Endothelial cell of umbilical vein (primary cell): ENCODE measurements around the gene SORL1. TPM values are rescaled to one million over a fixed set of nuclear protein-coding genes. Genes with fewer than 3 reads are reported as not detected.

Source experiments
- BruUV-seq: library from RNA; stranded (reverse); fragments of 400-500 nt; replicated peaks from 2 replicates; lab custom pipeline; 2021; lab: Mats Ljungman, UMichigan
- CTCF ChIA-PET: fragments of 300-600, 350-600 bp; sonication (Branson Sonifier 250); formaldehyde crosslinking; loops from one replicate; lab custom pipeline; 2021; ENCODE audit warnings: antibody characterized with exemption, inconsistent platforms; lab: Charles Lee
- POLR2A ChIA-PET: fragments of 300-600, 350-600 bp; sonication (Branson Sonifier 250); formaldehyde crosslinking; loops from one replicate; lab custom pipeline; 2021; ENCODE audit warnings: antibody characterized with exemption, inconsistent platforms; lab: Charles Lee
- DNase-seq: peaks from one replicate; pipeline ENCODE4 v3.0.0-alpha.2; 2011; ENCODE audit warnings: low read depth, low spot score
- FAIRE-seq: peaks from 2 replicates; lab custom pipeline; 2011; peaks lifted over from hg19 to GRCh38; lab: Jason Lieb, UNC
- H2AFZ ChIP-seq: 2 replicates; pipeline ENCODE4 v1.6.0; 2012; ENCODE audit warnings: low read depth, low read length, control low read depth, inconsistent platforms
- H3K27ac ChIP-seq: 2 replicates; pipeline ENCODE4 v1.5.1; 2011; ENCODE audit warnings: low read depth, mild to moderate bottlenecking, control low read depth, low read length, moderate library complexity; ENCODE audit not compliant: insufficient read depth
- H3K27me3 ChIP-seq, 2 experiments: 2 replicates each; pipeline versions ENCODE4 v1.6.0 to v1.6.1; 2011; ENCODE audit warnings: low read length in 2 of 2, mixed read lengths in 1 of 2; ENCODE audit not compliant: control insufficient read depth in 2 of 2, insufficient read depth in 2 of 2
- H3K36me3 ChIP-seq, 2 experiments: 2 replicates in 1 of 2; 3 replicates in 1 of 2; pipeline ENCODE4 v1.5.1; 2011; ENCODE audit warnings: low read length in 2 of 2, mild to moderate bottlenecking in 1 of 2, moderate library complexity in 1 of 2; ENCODE audit not compliant: control insufficient read depth in 2 of 2, insufficient read depth in 2 of 2; ENCODE audit errors: extremely low read depth in 1 of 2
- H3K4me1 ChIP-seq: 3 replicates; pipeline ENCODE4 v1.5.1; 2011; ENCODE audit warnings: mild to moderate bottlenecking, low read length; ENCODE audit not compliant: control insufficient read depth, insufficient read depth; ENCODE audit errors: extremely low read depth
- H3K4me2 ChIP-seq: 2 replicates; pipeline ENCODE4 v1.6.1; 2011; ENCODE audit warnings: low read length, control low read depth, mixed read lengths; ENCODE audit not compliant: insufficient read depth
- H3K4me3 ChIP-seq, 3 experiments: fragments of 200-600 bp in 1 of 3; sonication (generic), shearing (Covaris generic) in 1 of 3; replicated peaks in 1 of 3; 2 replicates each; pipeline ENCODE4 v1.5.1; 2011 to 2016; ENCODE audit warnings: control low read depth in 3 of 3, low read length in 3 of 3, mild to moderate bottlenecking in 2 of 3, inconsistent platforms in 1 of 3, low read depth in 1 of 3, moderate library complexity in 1 of 3; ENCODE audit not compliant: insufficient read depth in 1 of 3
- H3K79me2 ChIP-seq: 2 replicates; pipeline ENCODE4 v1.6.0; 2012; ENCODE audit warnings: low read length, inconsistent platforms; ENCODE audit not compliant: control insufficient read depth, insufficient read depth
- H3K9ac ChIP-seq: replicated peaks from 2 replicates; pipeline ENCODE3; 2011; ENCODE audit warnings: low read length, control low read depth; ENCODE audit not compliant: insufficient read depth; ENCODE audit errors: extremely low read depth
- H3K9me1 ChIP-seq: replicated peaks from 3 replicates; pipeline ENCODE4 v1.6.0; 2011; ENCODE audit warnings: mild to moderate bottlenecking, low read length; ENCODE audit not compliant: control insufficient read depth, insufficient read depth; ENCODE audit errors: extremely low read depth
- H3K9me3 ChIP-seq: replicated peaks from 2 replicates; pipeline ENCODE4 v1.5.1; 2012; ENCODE audit warnings: low read length, inconsistent platforms; ENCODE audit not compliant: control insufficient read depth, insufficient read depth
- H4K20me1 ChIP-seq: replicated peaks from 2 replicates; pipeline ENCODE3; 2011; ENCODE audit warnings: mild to moderate bottlenecking, low read length; ENCODE audit not compliant: control insufficient read depth, insufficient read depth; ENCODE audit errors: extremely low read depth
- CTCF ChIP-seq, 2 donors: IDR thresholded peaks; 1 replicate in 1 of 2; 2 replicates in 1 of 2; pipeline ENCODE4 v1.5.1; 2011; ENCODE audit warnings: low read length in 2 of 2, mild to moderate bottlenecking in 2 of 2, moderate library complexity in 2 of 2, control low read depth in 1 of 2, inconsistent platforms in 1 of 2, low read depth in 1 of 2; ENCODE audit not compliant: insufficient read depth in 1 of 2; ENCODE audit errors: extremely low read depth in 1 of 2
- EZH2 ChIP-seq: IDR thresholded peaks from 2 replicates; pipeline ENCODE4 v1.6.1; 2012; ENCODE audit warnings: borderline replicate concordance, low read depth, mild to moderate bottlenecking, moderate library complexity, low read length, inconsistent platforms; ENCODE audit not compliant: severe bottlenecking
- FOS ChIP-seq: IDR thresholded peaks from 2 replicates; pipeline ENCODE4 v1.6.1; 2011; ENCODE audit warnings: mild to moderate bottlenecking, low read length, moderate library complexity, borderline replicate concordance; ENCODE audit not compliant: insufficient read depth
- GATA2 ChIP-seq: IDR thresholded peaks from 2 replicates; pipeline ENCODE4 v1.7.0; 2011; ENCODE audit warnings: low read depth, mild to moderate bottlenecking, moderate library complexity, mixed read lengths, low read length; ENCODE audit not compliant: insufficient read length, insufficient read depth
- JUN ChIP-seq: IDR thresholded peaks from 2 replicates; pipeline ENCODE4 v1.6.1; 2011; ENCODE audit warnings: borderline replicate concordance, low read depth; ENCODE audit not compliant: insufficient read length, insufficient read depth
- MAX ChIP-seq: IDR thresholded peaks from 2 replicates; pipeline ENCODE4 v1.6.1; 2011; ENCODE audit not compliant: insufficient read depth, insufficient read length
- MYC ChIP-seq: IDR thresholded peaks from one replicate; pipeline ENCODE4 v1.6.1; 2011; ENCODE audit warnings: mild to moderate bottlenecking, low read depth, low read length
- POLR2A ChIP-seq: IDR thresholded peaks from 2 replicates; pipeline ENCODE4 v1.6.1; 2012; ENCODE audit warnings: low read depth, mild to moderate bottlenecking, control low read depth, low read length
- POLR2AphosphoS5 ChIP-seq: IDR thresholded peaks from 2 replicates; pipeline ENCODE4 v1.6.1; 2012; ENCODE audit warnings: low read depth, mild to moderate bottlenecking, control low read depth, low read length, moderate library complexity; ENCODE audit not compliant: insufficient read depth
- dilution Hi-C: fragments of 300-500 bp; cut with MboI; formaldehyde crosslinking; loops from one replicate; pipeline ENCODE4 v1.15.0; 2019; ENCODE audit warnings: low sequenced_read_pairs; ENCODE audit not compliant: extremely low pct_ligation_motif_present
- intact Hi-C: fragments of 100-400 bp; cut with micrococcal nuclease; formaldehyde crosslinking; loops from one replicate; pipeline ENCODE4 v1.10.0; 2022
- polyA plus RNA-seq, 4 experiments: library from polyadenylated mRNA; depleted of rRNA in 3 of 4; stranded (reverse) in 3 of 4; unstranded in 1 of 4; fragments of >200 nt; gene quantifications; 2 replicates each; pipeline versions ENCODE4 v1.2.1 to v1.2.3, GENCODE V29; 2011 to 2012; ENCODE audit warnings: missing spikeins in 1 of 4
- total RNA-seq: library from RNA; stranded (reverse); gene quantifications from 2 replicates; pipeline ENCODE4 v1.2.3, GENCODE V29; 2021

SORL1 gene
- total and polyA plus RNA-seq, 2 donors (not counting 3 experiments of a cell fraction or from before 2014, with no cell fraction given): 0.17 to 0.31 TPM

- no peaks in the 10 kb centered on the region for H3K27me3 ChIP-seq
- H3K9me3 ChIP-seq: no peaks in the 10 kb centered on the region
- BruUV-seq: no TSS peak
- no peaks in the 10 kb centered on the region for H3K36me3 ChIP-seq
- no peaks in the 10 kb centered on the region for H3K9me1 ChIP-seq
- dilution Hi-C loops: no loop called here
- CTCF ChIA-PET: no interaction called here
- no peak overlapping the region for H3K27ac ChIP-seq
- no peak overlapping the region for H3K4me2 ChIP-seq
- no peak overlapping the region for H3K4me3 ChIP-seq
- FAIRE-seq (no peak), DNase-seq (no peak)
- TF ChIP-seq POLR2A (no peak), GATA2 (no peak), MAX (no peak), POLR2AphosphoS5 (no peak), FOS (no peak), MYC (no peak), EZH2 (no peak), JUN (no peak), CTCF (IDR thresholded peaks at IDR 0.05; ENCODE audit: extremely low read depth in 1 of 2, insufficient read depth in 1 of 2, low read depth in 1 of 2, low read length in 2 of 2) (no peak)
- no peak overlapping the region for H2AFZ ChIP-seq
- no peaks in the 10 kb centered on the region for H4K20me1 ChIP-seq
- no peak overlapping the region for H3K9ac ChIP-seq
- no peaks in the 10 kb centered on the region for H3K4me1 ChIP-seq
- intact Hi-C loops: no loop called here
- POLR2A ChIA-PET: no interaction called here
- no peaks in the 10 kb centered on the region for H3K79me2 ChIP-seq
Measured at GRCh38 chr11:121420398-121420797, 31.7 kb upstream of the SORL1 start.
